HepG2 (cell line): ENCODE data around the gene WDR48. TPM values are rescaled to one million over a fixed set of nuclear protein-coding genes. Genes with fewer than 3 reads are reported as not detected.

Experiments
- ASH2L ChIP-seq: fragments of 300-600, 200-600 bp; sonication (generic); IDR thresholded peaks from 2 replicates; pipeline ENCODE4 v1.7.0; 2017; ENCODE audit warnings: low read depth, mild to moderate bottlenecking, moderate library complexity, mixed read lengths, low read length; ENCODE audit not compliant: insufficient read length
- CHD2 ChIP-seq: IDR thresholded peaks from 2 replicates; pipeline ENCODE4 v1.6.1; 2011; ENCODE audit warnings: low read depth, low read length, improper control_type of control experiment
- HDAC1 ChIP-seq: sonication (generic); formaldehyde crosslinking; IDR thresholded peaks from 2 replicates; pipeline ENCODE4 v1.5.1; 2020; ENCODE audit warnings: mild to moderate bottlenecking, missing genetic modification reagents
- HNF4A ChIP-seq: sonication (generic); formaldehyde crosslinking; IDR thresholded peaks from 2 replicates; pipeline ENCODE4 v1.4.0; 2020; ENCODE audit warnings: missing genetic modification reagents
- HNRNPL ChIP-seq: fragments of 200-400 bp; formaldehyde crosslinking; IDR thresholded peaks from 2 replicates; pipeline ENCODE4 v1.6.1; 2017; ENCODE audit warnings: mild to moderate bottlenecking, low read depth, low read length
- MIXL1 ChIP-seq: IDR thresholded peaks from 2 replicates; pipeline ENCODE4 v1.6.1; 2016
- PAX8 ChIP-seq: sonication (generic); formaldehyde crosslinking; IDR thresholded peaks from 2 replicates; pipeline ENCODE4 v1.8.0; 2022; ENCODE audit warnings: mild to moderate bottlenecking, missing genetic modification reagents, borderline replicate concordance
- SIN3A ChIP-seq: IDR thresholded peaks from 2 replicates; pipeline ENCODE4 v1.6.1; 2011; ENCODE audit warnings: low read depth, mild to moderate bottlenecking, control low read depth, low read length, borderline replicate concordance
- SMAD9 ChIP-seq: sonication (generic); formaldehyde crosslinking; IDR thresholded peaks from 2 replicates; pipeline ENCODE4 v1.5.1; 2020; ENCODE audit warnings: mild to moderate bottlenecking, missing genetic modification reagents
- SOX13 ChIP-seq, 3 experiments: fragments of 450-650 bp in 1 of 3; sonication (generic) in 1 of 3; formaldehyde crosslinking in 1 of 3; IDR thresholded peaks in 2 of 3; conservative IDR thresholded peaks in 1 of 3; 2 replicates each; pipeline versions ENCODE4 v1.5.0 to v1.6.1; 2016 to 2020; ENCODE audit warnings: antibody characterized with exemption in 1 of 3, mild to moderate bottlenecking in 1 of 3, missing compliant biosample characterization in 1 of 3, missing genetic modification reagents in 1 of 3, moderate library complexity in 1 of 3
- SP1 ChIP-seq, 2 experiments: fragments of 450-650 bp in 1 of 2; sonication (generic) in 1 of 2; formaldehyde crosslinking in 1 of 2; IDR thresholded peaks; 2 replicates each; pipeline versions ENCODE4 v1.4.0 to v1.6.1; 2016 to 2020; ENCODE audit warnings: missing genetic modification reagents in 1 of 2
- SRF ChIP-seq: IDR thresholded peaks from 2 replicates; pipeline ENCODE4 v1.6.1; 2011; ENCODE audit warnings: mild to moderate bottlenecking, low read depth, low read length, moderate library complexity
- TBL1XR1 ChIP-seq: fragments of 150-350 bp; IDR thresholded peaks from 2 replicates; pipeline ENCODE4 v1.6.1; 2014; ENCODE audit warnings: borderline replicate concordance, low read length; ENCODE audit not compliant: partially characterized antibody
- TCF7L2 ChIP-seq: IDR thresholded peaks from 2 replicates; pipeline ENCODE4 v1.6.1; 2011; ENCODE audit warnings: mild to moderate bottlenecking, low read depth, low read length, moderate library complexity
- TEF ChIP-seq: sonication (generic); formaldehyde crosslinking; IDR thresholded peaks from 2 replicates; pipeline ENCODE4 v1.5.0; 2020; ENCODE audit warnings: missing genetic modification reagents
- TRIM24 ChIP-seq: sonication (generic); formaldehyde crosslinking; IDR thresholded peaks from 2 replicates; pipeline ENCODE4 v1.8.0; 2022; ENCODE audit warnings: mild to moderate bottlenecking, missing genetic modification reagents
- ZBTB3 ChIP-seq: sonication (generic); formaldehyde crosslinking; IDR thresholded peaks from 2 replicates; pipeline ENCODE4 v1.4.0; 2020; ENCODE audit warnings: low read depth, mild to moderate bottlenecking, moderate library complexity, missing genetic modification reagents, borderline replicate concordance
- ZBTB39 ChIP-seq: sonication (generic); formaldehyde crosslinking; IDR thresholded peaks from 2 replicates; pipeline ENCODE4 v1.5.0; 2020; ENCODE audit warnings: missing genetic modification reagents
- ZBTB8A ChIP-seq: sonication (generic); formaldehyde crosslinking; IDR thresholded peaks from 2 replicates; pipeline ENCODE4 v1.4.0; 2020; ENCODE audit warnings: mild to moderate bottlenecking, low read depth, missing genetic modification reagents, borderline replicate concordance
- ZNF101 ChIP-seq: sonication (generic); formaldehyde crosslinking; IDR thresholded peaks from 2 replicates; pipeline ENCODE4 v1.4.0; 2020; ENCODE audit warnings: mild to moderate bottlenecking, low read depth, missing genetic modification reagents, borderline replicate concordance
- ZNF20 ChIP-seq: sonication (generic); formaldehyde crosslinking; IDR thresholded peaks from 2 replicates; pipeline ENCODE4 v1.4.0; 2020; ENCODE audit warnings: mild to moderate bottlenecking, moderate library complexity, missing genetic modification reagents
- ZNF207 ChIP-seq: fragments of 450-650 bp; IDR thresholded peaks from 2 replicates; pipeline ENCODE4 v1.6.1; 2016; ENCODE audit warnings: antibody characterized with exemption, borderline replicate concordance
- ZNF383 ChIP-seq: sonication (generic); formaldehyde crosslinking; IDR thresholded peaks from 2 replicates; pipeline ENCODE4 v1.4.0; 2020; ENCODE audit warnings: missing genetic modification reagents, mild to moderate bottlenecking, borderline replicate concordance
- ZNF446 ChIP-seq: sonication (generic); formaldehyde crosslinking; IDR thresholded peaks from 2 replicates; pipeline ENCODE4 v1.5.0; 2020; ENCODE audit warnings: mild to moderate bottlenecking, missing genetic modification reagents
- ZNF672 ChIP-seq: sonication (generic); formaldehyde crosslinking; IDR thresholded peaks from 2 replicates; pipeline ENCODE4 v1.8.1; 2022; ENCODE audit warnings: missing genetic modification reagents
- ZNF878 ChIP-seq: sonication (generic); formaldehyde crosslinking; IDR thresholded peaks from 2 replicates; pipeline ENCODE4 v1.8.1; 2023; ENCODE audit warnings: mild to moderate bottlenecking, missing genetic modification reagents, moderate library complexity
- ZSCAN5A ChIP-seq: sonication (generic); formaldehyde crosslinking; IDR thresholded peaks from 2 replicates; pipeline ENCODE4 v1.8.0; 2022; ENCODE audit warnings: mild to moderate bottlenecking, missing genetic modification reagents, borderline replicate concordance
- polyA plus RNA-seq, 8 experiments: library from polyadenylated mRNA; depleted of rRNA in 3 of 8; stranded (reverse) in 7 of 8; unstranded in 1 of 8; fragments of >200 nt; fragmentation: Illumina TruSeq in 4 of 8; extraction: Trizol in 4 of 8; gene quantifications; 2 replicates each; pipeline versions ENCODE4 v1.2.1 to v1.2.3, GENCODE V29; 2011 to 2016; ENCODE audit warnings: low read depth in 4 of 8, missing spikeins in 1 of 8, mixed read lengths in 1 of 8; ENCODE audit not compliant: insufficient read depth in 1 of 8
- total RNA-seq, 5 experiments: library from RNA; depleted of rRNA; stranded (reverse); fragments of >200 nt; fragmentation: Illumina TruSeq; extraction: Trizol; gene quantifications; 2 replicates each; pipeline ENCODE4 v1.2.3, GENCODE V29; 2016; ENCODE audit warnings: low read depth in 1 of 5

Gene WDR48
- total and polyA plus RNA-seq, 2 of the 13 experiments (the other 11 are each of a cell fraction or from before 2014, with no cell fraction given), result 29.2 to 31.2 TPM

GRCh38 chr3:39107388-39108199 lies 55.8 kb downstream of the WDR48 start, which contains the start of the genes GORASP1 and TTC21A (continued):
- TF ChIP-seq HNRNPL, result no peak
- peak; percentile 67 for TF ChIP-seq HDAC1 (CRISPR knock-in tag)
- TF ChIP-seq TBL1XR1, result no peak
- TF ChIP-seq SIN3A, result peak; percentile 75; the same call in 1 of the 2 replicates
- no peak for TF ChIP-seq SOX13 (IDR thresholded peaks at IDR 0.05)
- no peak for TF ChIP-seq SOX13 (CRISPR knock-in tag; conservative IDR thresholded peaks at IDR 0.05 in 1 of 2, IDR thresholded peaks at IDR 0.05 in 1 of 2)
- TF ChIP-seq ZNF672 (CRISPR knock-in tag), result no peak
- TF ChIP-seq MIXL1 (CRISPR knock-in tag), result no peak
- TF ChIP-seq ZSCAN5A (CRISPR knock-in tag), result no peak
- TF ChIP-seq SRF, result peak; percentile 90
- TF ChIP-seq ZNF101, result no peak
- TF ChIP-seq SP1 (IDR thresholded peaks at IDR 0.05), result no peak
- peak; percentile 60 for TF ChIP-seq SP1 (CRISPR knock-in tag; IDR thresholded peaks at IDR 0.05)
- no peak for TF ChIP-seq ZBTB3 (CRISPR knock-in tag)
- no peak for TF ChIP-seq ZNF878 (CRISPR knock-in tag)
- TF ChIP-seq ASH2L, result peak; percentile 80
- TF ChIP-seq ZNF20, result no peak
- TF ChIP-seq PAX8, result peak; percentile 56; the same call in 1 of the 2 replicates
- no peak for TF ChIP-seq SMAD9 (CRISPR knock-in tag)
- no peak for TF ChIP-seq ZBTB39 (CRISPR knock-in tag)
- no peak for TF ChIP-seq TCF7L2
- no peak for TF ChIP-seq TRIM24 (CRISPR knock-in tag)
- no peak for TF ChIP-seq ZBTB8A
- no peak for TF ChIP-seq TEF (CRISPR knock-in tag)
- no peak for TF ChIP-seq ZNF383
- TF ChIP-seq ZNF446 (CRISPR knock-in tag), result no peak
- TF ChIP-seq CHD2, result no peak
- no peak for TF ChIP-seq HNF4A (CRISPR knock-in tag)
- no peak for TF ChIP-seq ZNF207
